LHCN-M2 (cell line): ENCODE results near the gene SUCNR1. TPM values are rescaled to one million over a fixed set of nuclear protein-coding genes. Genes with fewer than 3 reads are reported as not detected.
"Not testable (repeated sequence)": the region's sequence is repeated elsewhere in the genome, so short reads cannot be mapped to it uniquely, and the experiment has no call there.

ENCODE experiments used
- DNase-seq: peaks from one replicate; pipeline ENCODE4 v3.0.0-alpha.2; 2012; ENCODE audit warnings: low read depth
- total RNA-seq: library from RNA; depleted of rRNA; stranded (reverse); fragments of >200 nt; gene quantifications from 2 replicates; pipeline ENCODE4 v1.2.3, GENCODE V29; 2014

SUCNR1 gene
- total RNA-seq, 1 experiment from 2014 or later = not detected

DNA sequence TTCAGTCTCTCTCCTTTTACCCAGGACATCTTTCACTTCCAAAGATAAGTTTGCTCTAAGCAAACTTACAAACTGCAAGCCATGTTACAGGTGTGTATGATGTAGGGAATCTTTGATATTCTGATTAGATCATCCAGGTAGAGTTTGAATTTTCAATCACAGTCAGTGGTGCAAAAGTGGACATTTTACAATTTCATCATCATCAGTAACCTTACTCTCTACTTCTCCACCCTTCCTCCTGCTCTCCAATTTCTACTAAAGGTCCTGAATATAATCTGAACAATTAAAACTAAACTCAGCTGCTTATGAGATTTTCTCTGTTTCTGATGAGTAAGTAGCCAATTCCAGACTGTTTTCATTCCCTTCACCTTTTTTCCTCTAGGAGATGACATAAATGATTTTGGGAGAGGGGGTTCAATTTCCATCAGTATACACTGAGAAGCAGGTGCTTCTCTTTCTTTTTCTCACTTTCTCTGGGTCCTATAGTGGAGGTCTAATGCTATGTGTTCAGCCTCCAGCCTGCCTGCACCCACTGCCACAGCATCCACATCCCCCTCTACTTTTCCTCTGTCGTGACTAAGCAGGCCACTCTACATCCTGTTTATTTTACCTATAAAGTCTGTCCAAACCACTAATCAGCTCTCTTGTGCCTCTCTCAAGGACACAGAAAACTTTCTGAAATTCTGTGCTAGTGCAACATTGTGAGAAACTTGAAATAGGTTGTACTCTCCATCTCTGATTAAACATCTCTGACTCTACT lies 27.6 kb downstream of the SUCNR1 start:
- no peak for DNase-seq

DNA sequence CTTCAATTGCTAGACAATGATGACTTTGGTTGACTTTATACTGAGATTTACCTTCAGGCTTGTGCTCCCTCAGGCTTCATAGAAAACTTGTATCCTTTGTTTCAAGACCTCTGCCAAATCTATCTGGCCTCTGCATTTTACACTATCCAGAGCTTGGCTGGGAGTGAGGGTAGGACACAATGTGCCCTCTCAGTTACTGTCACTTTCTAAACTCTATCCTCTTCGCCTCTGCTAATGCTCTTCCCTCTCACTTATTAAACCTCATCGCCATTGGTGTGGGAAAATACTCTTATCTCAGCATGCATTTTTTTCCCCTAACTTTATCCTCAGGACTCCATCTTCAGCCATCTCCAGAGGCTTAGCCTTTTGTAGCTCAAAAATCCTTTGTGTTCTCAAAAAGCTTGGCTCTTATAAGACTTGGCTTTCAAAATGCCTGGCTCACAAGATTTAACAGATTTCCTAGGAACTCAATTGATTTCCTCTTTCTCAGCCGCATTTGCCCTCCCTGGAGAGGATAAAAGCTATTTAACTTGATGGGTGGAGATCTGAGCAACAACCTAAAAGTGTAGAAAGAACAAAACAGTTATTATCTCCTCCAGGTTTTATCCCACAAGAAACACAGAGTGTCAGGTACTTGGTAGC lies 28.3 kb downstream of the SUCNR1 start:
- DNase-seq = no peak

DNA sequence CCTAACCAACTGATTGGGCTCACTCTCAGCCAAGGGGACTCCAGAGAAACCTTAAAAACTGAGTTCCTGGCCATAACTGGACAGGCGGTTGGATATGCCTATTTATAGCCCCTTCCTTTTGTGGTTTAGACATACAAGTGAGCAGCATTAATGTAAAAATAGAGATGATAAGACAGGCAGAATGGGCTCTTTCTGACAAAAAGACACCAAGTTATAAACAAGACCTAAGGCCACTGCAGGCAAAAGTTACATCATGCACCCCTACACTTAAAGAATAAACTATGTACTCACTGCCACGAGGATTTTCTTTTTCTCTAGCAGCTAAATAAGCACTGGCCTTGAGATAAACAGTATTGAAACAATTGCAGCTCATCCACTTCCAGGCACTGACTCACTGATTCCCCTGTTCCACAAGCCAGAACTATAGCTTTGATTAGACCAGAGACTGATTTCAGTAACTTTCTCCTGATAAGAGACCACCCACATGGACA lies 30.1 kb downstream of the SUCNR1 start:
- peak; percentile 46 for DNase-seq

DNA sequence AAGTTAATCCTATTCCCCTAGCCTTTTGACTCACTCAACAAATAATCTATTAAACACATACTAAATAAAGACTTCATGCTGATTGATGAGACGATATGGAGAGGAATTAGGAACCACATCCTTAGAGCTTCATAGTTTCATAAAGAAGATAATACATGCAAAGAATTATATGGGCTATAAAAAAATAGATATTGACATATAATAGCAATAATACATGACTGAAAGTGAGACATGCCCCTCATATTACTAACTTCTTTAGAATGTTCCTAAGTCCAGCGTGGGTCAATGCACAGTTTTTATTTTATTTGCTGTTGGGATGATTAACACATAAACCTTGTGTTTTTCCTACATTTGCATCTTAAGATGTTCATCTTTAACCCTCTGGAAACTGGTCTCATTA lies 32.2 kb downstream of the SUCNR1 start:
- DNase-seq = no peak

DNA sequence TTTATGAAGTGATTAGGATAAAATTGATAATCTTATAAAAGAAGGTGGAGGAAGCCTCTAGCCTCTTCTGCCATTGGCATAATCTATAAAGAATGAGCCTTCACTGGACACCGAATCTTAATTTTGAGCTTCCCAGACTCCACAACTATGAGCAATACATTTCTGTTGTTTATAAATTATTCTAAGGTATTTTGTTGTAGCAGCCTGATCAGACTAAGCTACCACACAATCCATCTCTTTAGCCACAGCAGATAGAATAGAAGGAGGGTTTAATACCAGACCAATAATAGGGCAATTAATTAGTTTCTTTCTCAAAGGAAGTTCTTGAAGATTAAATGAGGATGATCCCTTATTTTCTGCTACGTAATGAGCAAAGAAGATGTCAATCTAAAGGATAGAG lies 33.3 kb downstream of the SUCNR1 start:
- no peak for DNase-seq

DNA sequence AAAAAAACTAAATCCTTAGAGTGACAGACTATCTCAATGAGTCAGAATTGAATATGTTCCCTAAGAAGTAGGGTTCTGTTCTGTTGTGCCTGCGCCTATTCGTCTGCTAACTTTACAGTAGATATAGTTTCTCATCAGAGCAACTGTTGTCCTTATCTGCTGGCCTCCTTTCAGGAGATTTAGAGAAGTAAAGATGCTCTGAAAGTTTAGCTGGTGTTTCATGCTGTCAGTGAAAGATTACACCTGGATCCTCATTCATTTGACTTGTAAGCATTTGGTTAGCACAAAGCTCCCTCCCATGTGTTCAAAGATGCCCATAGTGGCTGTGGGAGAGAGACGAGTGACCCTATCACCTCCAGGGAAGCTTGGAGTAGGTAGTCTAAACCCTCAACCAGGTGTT lies 35.0 kb downstream of the SUCNR1 start:
- DNase-seq = no peak

DNA sequence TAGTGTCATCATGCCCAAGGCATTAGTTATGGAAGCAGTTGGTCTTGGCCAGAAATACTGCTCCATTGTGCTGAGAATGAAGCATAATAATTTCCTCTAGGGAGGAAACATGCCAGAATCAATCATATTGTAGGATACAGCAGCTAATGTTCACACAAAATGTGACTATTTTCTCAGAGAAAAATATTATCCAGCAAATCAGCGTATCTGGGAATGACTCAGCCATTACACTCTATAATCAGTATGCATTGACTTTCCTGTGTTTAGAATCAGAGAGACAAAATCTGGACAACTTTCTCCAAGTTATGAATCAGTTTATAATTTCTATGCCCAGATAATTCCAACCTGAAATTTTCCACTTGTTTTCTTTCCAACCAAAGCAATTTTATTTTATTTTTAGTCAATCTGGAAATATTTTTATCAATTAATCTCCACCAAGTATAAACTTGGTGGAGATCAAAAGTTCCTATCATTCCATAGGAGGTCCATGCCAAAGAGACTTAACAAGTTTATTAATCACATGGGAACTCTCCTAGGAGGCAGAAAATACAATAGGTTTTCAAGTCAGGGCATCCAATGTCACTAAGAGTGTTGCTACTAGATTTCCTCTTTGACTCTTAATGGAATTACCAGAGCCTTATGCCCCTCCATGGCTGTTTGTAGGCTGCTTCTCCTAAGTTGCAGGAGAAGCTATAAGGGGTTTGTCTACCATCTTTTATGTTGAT lies 36.4 kb downstream of the SUCNR1 start:
- DNase-seq = no peak

DNA sequence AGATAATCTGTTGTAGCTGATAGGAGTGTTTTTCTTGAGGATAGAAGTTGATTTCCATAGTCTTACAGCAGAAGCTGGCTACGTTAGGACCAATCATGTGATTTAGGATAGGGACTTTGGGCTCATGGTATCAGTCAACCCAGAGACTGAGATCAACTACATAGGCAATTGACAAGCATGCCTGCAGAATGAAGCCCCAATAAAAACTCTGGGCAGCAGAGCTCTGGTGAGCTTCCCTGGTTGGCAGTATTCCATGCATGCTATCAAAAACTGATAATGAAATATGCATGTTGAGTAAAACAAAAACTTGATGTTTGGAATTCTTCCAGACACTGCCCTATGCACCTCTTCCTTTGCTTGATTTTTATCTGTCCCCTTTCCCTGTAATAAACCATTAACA lies 38.0 kb downstream of the SUCNR1 start:
- no peak for DNase-seq

DNA sequence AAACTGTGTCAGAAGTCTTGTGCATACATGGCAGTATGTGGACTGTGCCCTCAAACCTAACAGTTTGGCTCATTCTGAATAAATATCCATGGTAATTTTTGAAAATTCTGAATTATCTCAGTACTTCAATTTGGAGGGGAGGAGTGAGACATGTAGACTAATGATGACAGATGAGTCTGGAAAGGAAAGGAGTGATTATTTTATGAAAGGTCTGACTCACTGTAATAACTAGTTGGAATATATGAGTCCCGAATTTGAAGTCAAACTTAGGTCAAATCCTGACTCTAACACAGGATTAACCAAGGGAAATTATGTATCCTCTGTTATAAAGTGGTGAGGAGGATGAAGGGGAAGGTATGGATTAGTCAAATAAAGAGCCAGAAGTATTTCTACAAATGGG lies 38.6 kb downstream of the SUCNR1 start:
- DNase-seq = peak; percentile 53

DNA sequence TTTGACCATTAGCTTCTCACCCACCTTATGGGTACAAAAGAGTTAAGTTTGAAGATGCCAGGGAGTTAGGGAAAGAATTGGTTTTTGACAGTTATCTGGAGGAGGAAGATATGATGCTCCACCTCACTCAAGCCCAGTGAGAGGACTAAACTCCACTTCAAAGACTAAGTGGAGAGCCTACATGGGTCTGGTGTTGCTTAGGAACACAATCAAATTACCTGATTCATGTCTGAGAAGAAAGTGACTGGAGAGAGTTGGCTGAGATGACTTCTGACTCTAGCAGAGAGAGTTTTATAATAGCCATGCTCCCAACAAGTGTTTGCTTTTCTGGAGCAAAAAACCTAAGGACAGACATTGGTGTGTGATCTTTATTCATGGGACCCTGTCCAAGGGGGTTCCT lies 43.3 kb downstream of the SUCNR1 start:
- DNase-seq = no peak

DNA sequence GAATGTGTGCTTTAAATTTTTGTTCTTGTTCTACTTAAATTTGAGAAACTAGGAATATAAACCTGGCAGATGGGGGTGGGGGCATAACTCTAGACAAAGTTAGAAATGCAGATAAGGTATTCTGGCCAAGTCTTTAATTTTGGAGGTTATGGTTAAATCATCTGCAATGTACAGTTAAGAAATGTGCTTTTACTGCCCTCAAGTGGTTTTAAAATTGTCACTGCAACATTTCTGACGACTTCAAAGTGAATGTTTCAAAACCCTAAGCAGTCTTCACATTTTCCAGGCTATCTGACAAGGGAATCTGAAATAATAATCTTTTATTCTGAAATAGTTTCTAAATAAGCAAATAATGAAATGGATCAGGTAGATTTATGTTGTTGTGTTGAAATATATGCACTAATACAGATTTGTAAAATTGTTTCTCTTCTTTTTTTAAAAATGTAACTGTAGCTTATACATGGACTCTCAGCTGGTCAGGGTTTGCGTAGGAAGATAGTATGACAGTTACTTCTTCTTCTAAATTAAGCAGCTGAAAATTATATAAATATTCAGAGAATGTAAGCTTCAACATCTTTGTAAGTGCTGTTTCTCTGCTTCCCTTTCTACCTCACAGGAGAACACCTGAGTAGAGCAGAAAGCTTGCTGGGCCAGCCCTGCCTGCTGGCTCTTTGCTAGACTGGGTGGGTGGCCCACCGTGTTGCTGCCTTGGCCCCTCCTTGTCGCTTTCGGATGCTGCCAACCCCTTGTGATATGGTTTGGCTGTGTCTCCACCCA lies 45.0 kb downstream of the SUCNR1 start:
- peak; percentile 59 for DNase-seq

DNA sequence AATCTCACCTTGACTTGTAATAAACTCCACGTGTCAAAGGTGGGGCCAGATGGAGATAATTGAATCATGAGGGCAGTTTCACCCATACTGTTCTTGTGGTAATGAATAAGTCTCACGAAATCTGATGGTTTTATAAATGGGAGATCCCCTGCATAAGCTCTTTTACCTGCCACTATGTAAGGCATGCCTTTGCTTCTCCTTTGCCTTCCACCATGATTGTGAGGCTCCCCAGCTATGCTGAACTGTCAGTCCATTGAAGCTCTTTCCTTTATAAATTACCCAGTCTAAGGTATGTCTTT lies 45.5 kb downstream of the SUCNR1 start:
- DNase-seq = no peak

DNA sequence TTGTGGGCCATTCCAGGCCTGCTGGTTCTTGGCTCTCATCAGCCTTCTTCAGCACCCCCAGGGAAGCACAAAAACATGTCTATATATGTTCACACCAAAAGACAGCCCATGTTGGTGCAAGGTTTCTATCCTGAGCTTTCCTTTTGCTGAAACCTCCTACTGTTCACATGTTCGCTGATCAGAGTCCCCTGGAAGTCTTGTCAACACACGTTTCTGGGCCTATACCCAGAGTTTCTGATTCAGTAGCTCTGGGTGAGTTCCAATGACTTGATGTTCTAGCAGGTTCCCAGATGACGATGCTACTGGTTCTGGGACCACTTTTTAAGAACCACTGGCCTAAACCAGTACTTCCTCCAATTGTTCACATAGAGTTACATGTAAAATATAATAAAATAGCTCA lies 46.0 kb downstream of the SUCNR1 start:
- no peak for DNase-seq

DNA sequence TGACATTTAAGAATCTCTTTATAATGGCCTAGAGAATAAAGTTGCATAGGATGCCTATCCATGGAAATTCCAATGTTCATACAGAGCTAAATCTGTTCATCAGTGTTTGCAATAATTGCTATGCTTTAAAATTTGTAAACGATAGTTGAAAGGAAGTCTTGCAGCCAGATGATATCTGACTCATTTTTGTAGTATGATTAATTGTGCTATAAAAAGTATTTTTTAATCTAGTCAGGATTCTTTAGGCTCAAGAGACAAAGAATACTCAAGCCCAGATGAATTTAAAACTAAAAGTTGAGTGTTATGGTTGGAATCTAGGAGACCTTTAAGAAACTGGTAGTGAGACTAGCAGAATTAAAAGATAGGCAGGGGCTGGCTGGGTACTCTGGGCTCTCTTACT lies 50.5 kb downstream of the SUCNR1 start:
- peak; percentile 68 for DNase-seq

DNA sequence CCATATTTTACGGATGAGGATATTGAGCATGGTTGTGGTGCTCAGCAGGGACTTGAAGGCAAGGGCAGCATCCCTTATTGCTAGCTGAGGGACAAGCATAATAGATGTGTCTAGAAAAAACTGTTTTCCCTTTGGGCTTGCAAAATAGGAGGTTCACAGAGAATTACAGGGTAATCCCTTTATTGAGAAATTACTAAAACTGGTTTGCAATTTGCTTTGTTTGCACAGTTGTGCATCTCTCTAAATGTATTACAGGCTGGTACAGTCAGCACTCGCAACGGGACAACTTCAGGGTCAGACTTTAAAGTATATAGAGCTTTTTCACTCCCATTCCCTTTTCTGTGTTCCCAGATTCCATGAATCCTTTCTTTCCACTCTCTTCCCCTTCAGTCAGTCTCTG lies 51.3 kb downstream of the SUCNR1 start:
- DNase-seq = peak; percentile 49

DNA sequence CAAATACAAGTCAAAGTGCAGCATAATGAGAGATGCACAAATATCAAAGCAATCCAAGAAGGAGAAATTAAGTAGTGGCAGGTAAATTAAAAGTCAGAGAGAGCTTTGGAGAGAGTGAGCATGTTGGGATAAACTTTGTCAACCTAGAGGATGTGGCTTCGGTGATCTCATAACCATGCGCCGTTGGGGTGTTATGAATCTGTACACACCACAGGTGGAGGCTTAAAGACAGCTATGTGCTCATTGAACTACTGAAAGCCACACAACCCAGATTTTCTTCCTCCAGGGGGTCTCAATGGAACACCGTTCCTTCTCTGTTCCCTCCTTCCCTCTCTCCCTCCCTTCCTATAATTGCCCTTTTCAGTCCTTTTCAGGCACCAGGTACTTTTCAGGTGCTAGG lies 52.0 kb downstream of the SUCNR1 start:
- peak; percentile 76 for DNase-seq

DNA sequence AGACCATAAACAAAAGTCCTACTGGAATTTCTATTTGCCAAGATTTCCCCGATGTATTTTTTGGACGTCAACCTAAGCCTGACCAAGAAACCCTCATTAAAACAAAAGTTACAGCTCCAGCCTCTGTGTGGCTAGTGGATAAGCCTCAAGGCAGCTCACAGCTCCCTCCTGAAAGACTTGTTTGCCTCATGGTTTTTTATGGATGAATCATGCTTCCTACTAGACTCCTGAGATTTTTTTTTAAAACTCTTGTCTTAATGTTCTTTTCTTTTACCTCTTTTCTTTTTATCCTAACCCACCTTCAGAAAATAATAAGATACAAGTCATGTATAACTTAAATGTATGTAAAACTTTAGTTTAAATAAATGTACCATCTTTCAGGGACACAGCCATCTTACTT lies 52.4 kb downstream of the SUCNR1 start:
- DNase-seq = peak; percentile 79

DNA sequence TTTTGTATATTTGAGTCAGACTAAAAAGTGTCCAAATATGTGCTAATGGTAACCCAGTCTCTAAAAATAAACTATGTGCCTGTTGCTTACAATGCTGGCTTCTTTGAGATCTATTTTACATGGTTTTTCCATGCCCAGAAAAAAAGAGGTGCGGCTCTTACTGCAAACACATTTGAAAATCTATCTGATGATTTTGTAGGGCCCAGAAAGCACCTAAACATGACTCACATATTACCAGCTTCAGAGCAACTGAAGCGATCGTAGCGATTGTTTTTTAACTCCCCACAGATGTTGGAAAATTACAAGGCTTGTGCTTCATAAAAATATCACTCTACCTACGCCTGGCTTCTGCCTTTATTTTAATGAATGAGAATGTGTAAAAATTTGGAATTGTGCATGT lies 53.5 kb downstream of the SUCNR1 start:
- peak; percentile 82 for DNase-seq

DNA sequence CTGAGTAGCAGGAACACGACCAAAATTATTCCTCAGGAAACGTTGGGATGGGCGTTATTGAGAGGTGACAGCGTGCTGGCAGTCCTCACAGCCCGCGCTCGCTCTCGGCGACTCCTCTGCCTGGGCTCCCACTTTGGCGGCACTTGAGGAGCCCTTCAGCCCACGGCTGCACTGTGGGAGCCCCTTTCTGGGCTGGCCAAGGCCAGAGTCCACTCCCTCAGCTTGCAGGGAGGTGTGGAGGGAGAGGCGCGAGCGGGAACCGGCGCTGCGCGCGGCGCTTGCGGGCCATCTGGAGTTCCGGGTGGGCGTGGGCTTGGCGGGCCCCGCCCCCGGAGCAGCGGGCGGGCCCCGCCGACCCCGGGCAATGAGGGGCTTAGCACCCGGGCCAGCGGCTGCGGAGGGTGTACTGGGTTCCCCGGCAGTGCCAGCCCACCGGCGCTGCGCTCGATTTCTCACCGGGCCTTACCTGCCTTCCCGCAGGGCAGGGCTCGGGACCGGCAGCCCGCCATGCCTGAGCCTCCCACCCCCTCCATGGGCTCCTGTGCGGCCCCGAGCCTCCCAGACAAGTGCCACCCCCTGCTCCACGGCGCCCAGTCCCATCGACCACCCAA lies 54.6 kb downstream of the SUCNR1 start:
- DNase-seq = not testable (repeated sequence)

DNA sequence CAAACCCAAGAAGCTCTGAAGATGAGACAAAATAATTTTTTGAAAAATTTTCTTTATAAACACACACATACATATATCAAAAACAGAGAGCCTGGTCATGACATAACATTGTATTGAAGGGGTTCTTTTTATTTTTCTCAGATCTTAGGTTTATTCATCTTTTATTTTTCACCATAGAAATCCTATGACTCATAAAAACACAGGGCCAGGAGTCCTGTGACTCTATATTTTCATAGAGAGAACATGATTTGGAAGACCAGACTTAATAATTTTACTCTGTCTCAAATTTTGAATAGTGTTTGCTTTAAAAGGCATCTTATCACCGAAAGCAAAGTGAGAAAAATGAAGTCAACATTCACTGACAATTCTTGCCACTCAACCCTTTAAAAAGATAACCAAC lies 57.7 kb downstream of the SUCNR1 start:
- DNase-seq = peak; percentile 54

DNA sequence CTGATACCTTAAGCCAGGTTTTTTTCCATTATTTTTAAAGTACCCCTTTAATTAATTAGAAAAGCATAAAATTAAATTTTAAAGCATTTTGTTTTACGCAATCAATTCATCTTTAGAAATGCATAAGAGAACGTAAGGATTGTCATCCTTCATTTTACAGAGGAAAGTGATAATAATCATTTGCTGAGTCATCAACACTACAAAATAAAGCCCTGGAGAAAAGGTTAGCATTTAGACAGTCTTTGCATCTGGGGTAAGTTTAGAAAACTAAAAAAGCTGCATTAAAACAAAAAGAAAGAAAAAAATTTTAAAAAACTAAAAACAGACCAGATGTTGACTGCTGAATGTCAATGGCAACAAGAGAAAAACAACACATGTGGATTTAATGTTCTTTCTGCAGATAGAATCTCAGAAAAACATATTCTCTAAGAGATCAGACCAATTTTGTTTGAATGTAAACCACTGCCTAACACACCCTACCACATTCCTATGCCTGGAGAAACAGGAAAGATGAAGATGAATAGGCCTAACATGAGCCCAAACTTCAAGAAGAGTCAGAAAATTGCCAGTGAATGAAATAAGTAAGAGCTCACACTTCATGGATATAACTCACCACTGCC lies 59.9 kb downstream of the SUCNR1 start:
- DNase-seq = no peak
